Measurements from ENCODE around the gene DNAJC12.

The DNAJC12 gene

GRCh38 chr10:67772894-67773511 is 65.0 kb downstream of the DNAJC12 start:
- peak overlapping the region; percentile 75 for H3K27ac ChIP-seq (ENCODE audit: low read depth, low read length, poor library complexity, severe bottlenecking)
- peak overlapping the region; percentile 91 for H2AFZ ChIP-seq (ENCODE audit: low read length)
- no peak overlapping the region for H3K4me3 ChIP-seq (ENCODE audit: low read depth, low read length, poor library complexity, severe bottlenecking)
- no peaks in the 10 kb centered on the region for H3F3A ChIP-seq (ENCODE audit: insufficient read depth, low read length)
- no peaks in the 10 kb centered on the region for H3K9me2 ChIP-seq (ENCODE audit: low read depth, low read length)
- H3K9ac ChIP-seq (ENCODE audit: low read length): 0 out of 2 replicates have a peak overlapping the region, but pooled peaks have one; percentile 5
- H4K20me1 ChIP-seq (ENCODE audit: insufficient read depth, low read length): no peaks in the 10 kb centered on the region
- peak overlapping the region; percentile 13; the same call in 1 of the 2 replicates for H3K4me2 ChIP-seq (ENCODE audit: low read length)
- H3K27me3 ChIP-seq (ENCODE audit: insufficient read depth, low read length): no peaks in the 10 kb centered on the region
- no peaks in the 10 kb centered on the region for H3K36me3 ChIP-seq (ENCODE audit: insufficient read depth, low read length)
- no peaks in the 10 kb centered on the region for H3K79me2 ChIP-seq (ENCODE audit: insufficient read depth, low read length)
- peaks cover 37% of the 10 kb centered on the region for H3K4me1 ChIP-seq (ENCODE audit: insufficient read depth, low read length, severe bottlenecking)
- no peaks in the 10 kb centered on the region for H3K9me3 ChIP-seq (ENCODE audit: low read length)
- TF ChIP-seq EZH2 (IDR thresholded peaks at IDR 0.05; ENCODE audit: borderline replicate concordance, low read length): no peak
- TF ChIP-seq CTCF (IDR thresholded peaks at IDR 0.05; ENCODE audit: low read length): no peak

- peak overlapping the region; percentile 15; the same call in 1 of the 2 replicates for H2AFZ ChIP-seq (ENCODE audit: low read length)
- TF ChIP-seq CTCF (IDR thresholded peaks at IDR 0.05; ENCODE audit: low read length) (no peak), EZH2 (IDR thresholded peaks at IDR 0.05; ENCODE audit: borderline replicate concordance, low read length) (no peak)
- no peaks in the 10 kb centered on the region for H3K79me2 ChIP-seq (ENCODE audit: insufficient read depth, low read length)
- peak overlapping the region; percentile 75 for H3K27ac ChIP-seq (ENCODE audit: low read depth, low read length, poor library complexity, severe bottlenecking)
- H3K9ac ChIP-seq (ENCODE audit: low read length): no peak overlapping the region
- H3K36me3 ChIP-seq (ENCODE audit: insufficient read depth, low read length): no peaks in the 10 kb centered on the region
- no peaks in the 10 kb centered on the region for H3K9me3 ChIP-seq (ENCODE audit: low read length)
- H3K27me3 ChIP-seq (ENCODE audit: insufficient read depth, low read length): no peaks in the 10 kb centered on the region
- no peak overlapping the region for H3K4me3 ChIP-seq (ENCODE audit: low read depth, low read length, poor library complexity, severe bottlenecking)
- H4K20me1 ChIP-seq (ENCODE audit: insufficient read depth, low read length): no peaks in the 10 kb centered on the region
- no peak overlapping the region for H3K4me2 ChIP-seq (ENCODE audit: low read length)
- H3F3A ChIP-seq (ENCODE audit: insufficient read depth, low read length): no peaks in the 10 kb centered on the region
- H3K4me1 ChIP-seq (ENCODE audit: insufficient read depth, low read length, severe bottlenecking): peaks cover 37% of the 10 kb centered on the region
- no peaks in the 10 kb centered on the region for H3K9me2 ChIP-seq (ENCODE audit: low read depth, low read length)
Observed at GRCh38 chr10:67772151-67772550, 65.8 kb downstream of the DNAJC12 start.

- H2AFZ ChIP-seq (ENCODE audit: low read length): peak overlapping the region; percentile 99
- H3K9me3 ChIP-seq (ENCODE audit: low read length): no peaks in the 10 kb centered on the region
- no peak overlapping the region for H3K4me3 ChIP-seq (ENCODE audit: low read depth, low read length, poor library complexity, severe bottlenecking)
- peak overlapping the region; percentile 37 for H3K9ac ChIP-seq (ENCODE audit: low read length)
- H3K79me2 ChIP-seq (ENCODE audit: insufficient read depth, low read length): no peaks in the 10 kb centered on the region
- H3K27ac ChIP-seq (ENCODE audit: low read depth, low read length, poor library complexity, severe bottlenecking): peak overlapping the region; percentile 86
- H3K4me2 ChIP-seq (ENCODE audit: low read length): peak overlapping the region; percentile 38
- H3K9me2 ChIP-seq (ENCODE audit: low read depth, low read length): no peaks in the 10 kb centered on the region
- H4K20me1 ChIP-seq (ENCODE audit: insufficient read depth, low read length): no peaks in the 10 kb centered on the region
- H3K27me3 ChIP-seq (ENCODE audit: insufficient read depth, low read length): no peaks in the 10 kb centered on the region
- peaks cover 37% of the 10 kb centered on the region for H3K4me1 ChIP-seq (ENCODE audit: insufficient read depth, low read length, severe bottlenecking)
- H3K36me3 ChIP-seq (ENCODE audit: insufficient read depth, low read length): no peaks in the 10 kb centered on the region
- TF ChIP-seq EZH2 (IDR thresholded peaks at IDR 0.05; ENCODE audit: borderline replicate concordance, low read length): no peak
- no peak for TF ChIP-seq CTCF (IDR thresholded peaks at IDR 0.05; ENCODE audit: low read length)
- no peaks in the 10 kb centered on the region for H3F3A ChIP-seq (ENCODE audit: insufficient read depth, low read length)
Observed at GRCh38 chr10:67771200-67771599, 66.8 kb downstream of the DNAJC12 start.

All from OCI-LY1 (cell line).